Testis (tissue), 2 donors: ENCODE results near the gene OR52A5.

Experiments
- CTCF ChIP-seq, 3 experiments: fragments of 450-650 bp in 2 of 3; fragments of 200-600 bp in 1 of 3; sonication (generic) in 1 of 3; IDR thresholded peaks; one replicate each; pipeline ENCODE4 v1.5.1; 2016 to 2019; ENCODE audit warnings: antibody characterized with exemption in 3 of 3, mild to moderate bottlenecking in 2 of 3, moderate library complexity in 1 of 3
- POLR2A ChIP-seq: fragments of 450-650 bp; IDR thresholded peaks from one replicate; pipeline ENCODE4 v1.6.1; 2017; ENCODE audit warnings: antibody characterized with exemption, mild to moderate bottlenecking, moderate library complexity

DNA sequence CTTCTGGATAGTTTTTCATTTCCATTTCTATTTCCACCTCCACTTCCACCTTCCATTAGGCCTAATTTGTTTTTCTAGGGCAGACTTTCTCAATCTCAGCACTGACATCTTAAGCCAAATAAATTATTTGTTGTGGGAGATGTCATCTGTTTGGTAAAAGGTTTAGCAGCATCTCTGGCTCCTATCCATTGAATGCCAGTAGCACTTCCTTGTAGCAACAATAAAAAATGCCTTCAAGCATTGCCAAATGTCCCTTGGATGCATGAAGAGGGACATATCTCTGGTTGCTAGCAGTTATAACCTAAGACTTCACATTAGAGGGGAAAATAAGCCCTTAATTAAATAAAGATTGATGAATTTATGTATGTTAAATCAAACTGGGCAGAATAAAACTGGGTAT lies 1.9 kb downstream of the OR52A5 start:
- no peak for TF ChIP-seq POLR2A
- TF ChIP-seq CTCF (IDR thresholded peaks at IDR 0.05) = no peak
